ENCODE measurements around the gene IL27RA. TPM values are rescaled to one million over a fixed set of nuclear protein-coding genes. Genes with fewer than 3 reads are reported as not detected.

IL27RA gene
- total RNA-seq, 3 donors from 2014 or later: 91.2 to 102 (median 94.0) TPM

- DNase-seq (no peak), ATAC-seq (no peak)
- Mint-ChIP-seq H3K9me3 (no peaks in the 10 kb centered on the region), H3K36me3 (ENCODE audit: insufficient read depth) (peaks cover 23% of the 10 kb centered on the region), H3K4me3 (no peak overlapping the region), H3K27me3 (ENCODE audit: low read depth) (no peaks in the 10 kb centered on the region), H3K4me1 (ENCODE audit: low read depth) (peaks cover 27% of the 10 kb centered on the region)
Measured at GRCh38 chr19:13993590-13994300, 37.8 kb upstream of the IL27RA start.

- no peaks in the 10 kb centered on the region for H3K27me3 Mint-ChIP-seq (ENCODE audit: low read depth)
- ATAC-seq (no peak), DNase-seq (no peak)
- peaks cover 18% of the 10 kb centered on the region for H3K4me1 Mint-ChIP-seq (ENCODE audit: low read depth)
- no peaks in the 10 kb centered on the region for H3K9me3 Mint-ChIP-seq
- peaks cover 14% of the 10 kb centered on the region for H3K36me3 Mint-ChIP-seq (ENCODE audit: insufficient read depth)
- H3K4me3 Mint-ChIP-seq: no peak overlapping the region
Measured at GRCh38 chr19:13995017-13995728, 36.4 kb upstream of the IL27RA start.

GRCh38 chr19:13995878-13996765, 35.4 kb upstream of the IL27RA start:
- H3K36me3 Mint-ChIP-seq (ENCODE audit: insufficient read depth): peaks cover 10% of the 10 kb centered on the region
- no peaks in the 10 kb centered on the region for H3K9me3 Mint-ChIP-seq
- no peak for ATAC-seq
- DNase-seq: no peak
- H3K27me3 Mint-ChIP-seq (ENCODE audit: low read depth): no peaks in the 10 kb centered on the region
- H3K4me3 Mint-ChIP-seq: no peak overlapping the region
- H3K4me1 Mint-ChIP-seq (ENCODE audit: low read depth): peaks cover 24% of the 10 kb centered on the region

GRCh38 chr19:13996928-13997630, 34.5 kb upstream of the IL27RA start:
- H3K36me3 Mint-ChIP-seq (ENCODE audit: insufficient read depth): peaks cover 9% of the 10 kb centered on the region
- H3K9me3 Mint-ChIP-seq: no peaks in the 10 kb centered on the region
- no peak overlapping the region for H3K4me3 Mint-ChIP-seq
- DNase-seq: no peak
- no peaks in the 10 kb centered on the region for H3K27me3 Mint-ChIP-seq (ENCODE audit: low read depth)
- ATAC-seq: no peak
- H3K4me1 Mint-ChIP-seq (ENCODE audit: low read depth): peaks cover 31% of the 10 kb centered on the region

- Mint-ChIP-seq H3K4me3 (no peak overlapping the region), H3K4me1 (ENCODE audit: low read depth) (peaks cover 34% of the 10 kb centered on the region)
- no peak for ATAC-seq
Measured at GRCh38 chr19:13997631-13997962, 34.0 kb upstream of the IL27RA start.

GRCh38 chr19:13998426-13998825, 33.1 kb upstream of the IL27RA start:
- Mint-ChIP-seq H3K4me1 (ENCODE audit: low read depth) (peaks cover 40% of the 10 kb centered on the region), H3K4me3 (no peak overlapping the region), H3K27me3 (ENCODE audit: low read depth) (no peaks in the 10 kb centered on the region), H3K9me3 (no peaks in the 10 kb centered on the region), H3K36me3 (ENCODE audit: insufficient read depth) (peaks cover 4% of the 10 kb centered on the region)
- ATAC-seq (no peak), DNase-seq (no peak)

More at GRCh38 chr19:13997631-13997962, 34.0 kb upstream of the IL27RA start:
- DNase-seq: no peak
- no peaks in the 10 kb centered on the region for H3K27me3 Mint-ChIP-seq (ENCODE audit: low read depth)
- H3K9me3 Mint-ChIP-seq: no peaks in the 10 kb centered on the region
- H3K36me3 Mint-ChIP-seq (ENCODE audit: insufficient read depth): peaks cover 6% of the 10 kb centered on the region

- no peak overlapping the region for H3K4me3 Mint-ChIP-seq
- no peaks in the 10 kb centered on the region for H3K9me3 Mint-ChIP-seq
- no peaks in the 10 kb centered on the region for H3K27me3 Mint-ChIP-seq (ENCODE audit: low read depth)
- H3K36me3 Mint-ChIP-seq (ENCODE audit: insufficient read depth): peaks cover 4% of the 10 kb centered on the region
- no peak for ATAC-seq
- peaks cover 45% of the 10 kb centered on the region for H3K4me1 Mint-ChIP-seq (ENCODE audit: low read depth)
- DNase-seq: no peak
Measured at GRCh38 chr19:13999085-13999484, 32.5 kb upstream of the IL27RA start.

GRCh38 chr19:14000691-14001375, 30.7 kb upstream of the IL27RA start:
- ATAC-seq (no peak), DNase-seq (no peak)
- H3K27me3 Mint-ChIP-seq (ENCODE audit: low read depth): no peaks in the 10 kb centered on the region
- H3K36me3 Mint-ChIP-seq (ENCODE audit: insufficient read depth): peaks cover 4% of the 10 kb centered on the region
- H3K4me1 Mint-ChIP-seq (ENCODE audit: low read depth): peaks cover 55% of the 10 kb centered on the region
- no peak overlapping the region for H3K4me3 Mint-ChIP-seq
- H3K9me3 Mint-ChIP-seq: no peaks in the 10 kb centered on the region

GRCh38 chr19:14002571-14003250, 28.9 kb upstream of the IL27RA start:
- Mint-ChIP-seq H3K9me3 (no peaks in the 10 kb centered on the region), H3K4me3 (peak overlapping the region; percentile 63), H3K27me3 (ENCODE audit: low read depth) (no peaks in the 10 kb centered on the region), H3K36me3 (ENCODE audit: insufficient read depth) (peaks cover 4% of the 10 kb centered on the region), H3K4me1 (ENCODE audit: low read depth) (peaks cover 56% of the 10 kb centered on the region)
- DNase-seq (no peak), ATAC-seq (no peak)

GRCh38 chr19:14003251-14004055, 28.1 kb upstream of the IL27RA start:
- H3K4me1 Mint-ChIP-seq (ENCODE audit: low read depth): peaks cover 55% of the 10 kb centered on the region
- peaks cover 4% of the 10 kb centered on the region for H3K36me3 Mint-ChIP-seq (ENCODE audit: insufficient read depth)
- ATAC-seq (no peak), DNase-seq (no peak)
- no peaks in the 10 kb centered on the region for H3K9me3 Mint-ChIP-seq
- H3K27me3 Mint-ChIP-seq (ENCODE audit: low read depth): no peaks in the 10 kb centered on the region
- H3K4me3 Mint-ChIP-seq: peak overlapping the region; percentile 63

GRCh38 chr19:14004619-14005348, 26.8 kb upstream of the IL27RA start:
- DNase-seq: no peak
- H3K36me3 Mint-ChIP-seq (ENCODE audit: insufficient read depth): no peaks in the 10 kb centered on the region
- H3K4me1 Mint-ChIP-seq (ENCODE audit: low read depth): peaks cover 54% of the 10 kb centered on the region
- H3K9me3 Mint-ChIP-seq: no peaks in the 10 kb centered on the region
- H3K27me3 Mint-ChIP-seq (ENCODE audit: low read depth): no peaks in the 10 kb centered on the region
- no peak for ATAC-seq
- peak overlapping the region; percentile 70 for H3K4me3 Mint-ChIP-seq

All from activated T-cell treated with anti-CD3 and anti-CD28 coated beads, Interleukin-2, amount 50 U/mL, for 4 hours (primary cell).